HepG2 (cell line): ENCODE data around the gene ELMO2. TPM values are rescaled to one million over a fixed set of nuclear protein-coding genes. Genes with fewer than 3 reads are reported as not detected.

Experiments
- AHR ChIP-seq: IDR thresholded peaks from 2 replicates; pipeline ENCODE4 v1.6.1; 2018; ENCODE audit warnings: missing genetic modification reagents, missing compliant biosample characterization
- HMG20B ChIP-seq: conservative IDR thresholded peaks from 2 replicates; pipeline ENCODE4 v1.6.1; 2016; ENCODE audit warnings: missing genetic modification reagents, missing compliant biosample characterization
- HNRNPH1 ChIP-seq: fragments of 200-400 bp; formaldehyde crosslinking; optimal IDR thresholded peaks from 2 replicates; pipeline ENCODE3; 2017; ENCODE audit warnings: mild to moderate bottlenecking, low read depth, low read length
- KMT2A ChIP-seq: sonication (generic); formaldehyde crosslinking; IDR thresholded peaks from 2 replicates; pipeline ENCODE4 v1.4.0; 2020; ENCODE audit warnings: missing genetic modification reagents
- MAFK ChIP-seq, 2 experiments: IDR thresholded peaks in 1 of 2; conservative IDR thresholded peaks in 1 of 2; 2 replicates each; pipeline ENCODE4 v1.6.1; 2011; ENCODE audit warnings: improper control_type of control experiment in 2 of 2, low read length in 2 of 2
- NFAT5 ChIP-seq: sonication (generic); formaldehyde crosslinking; IDR thresholded peaks from 2 replicates; pipeline ENCODE4 v1.4.0; 2020; ENCODE audit warnings: missing genetic modification reagents
- ZBTB37 ChIP-seq: sonication (generic); formaldehyde crosslinking; IDR thresholded peaks from 2 replicates; pipeline ENCODE4 v1.4.0; 2020; ENCODE audit warnings: mild to moderate bottlenecking, missing genetic modification reagents
- ZNF256 ChIP-seq: sonication (generic); formaldehyde crosslinking; conservative IDR thresholded peaks from 2 replicates; pipeline ENCODE4 v1.4.0; 2020; ENCODE audit warnings: missing genetic modification reagents
- ZNF570 ChIP-seq: sonication (generic); formaldehyde crosslinking; IDR thresholded peaks from 2 replicates; pipeline ENCODE4 v1.4.0; 2020; ENCODE audit warnings: mild to moderate bottlenecking, missing genetic modification reagents, borderline replicate concordance
- ZNF883 ChIP-seq: sonication (generic); formaldehyde crosslinking; IDR thresholded peaks from 2 replicates; pipeline ENCODE4 v1.5.1; 2020; ENCODE audit warnings: mild to moderate bottlenecking, missing genetic modification reagents; ENCODE audit errors: not compliant biosample characterization
- polyA plus RNA-seq, 8 experiments: library from polyadenylated mRNA; depleted of rRNA in 3 of 8; stranded (reverse) in 7 of 8; unstranded in 1 of 8; fragments of >200 nt; fragmentation: Illumina TruSeq in 4 of 8; extraction: Trizol in 4 of 8; gene quantifications; 2 replicates each; pipeline versions ENCODE4 v1.2.1 to v1.2.3, GENCODE V29; 2011 to 2016; ENCODE audit warnings: low read depth in 4 of 8, missing spikeins in 1 of 8, mixed read lengths in 1 of 8; ENCODE audit not compliant: insufficient read depth in 1 of 8
- total RNA-seq, 5 experiments: library from RNA; depleted of rRNA; stranded (reverse); fragments of >200 nt; fragmentation: Illumina TruSeq; extraction: Trizol; gene quantifications; 2 replicates each; pipeline ENCODE4 v1.2.3, GENCODE V29; 2016; ENCODE audit warnings: low read depth in 1 of 5
- TF ChIP-seq, protein P1 (sequence below): sonication (generic); formaldehyde crosslinking; conservative IDR thresholded peaks from 2 replicates; pipeline ENCODE4 v1.4.0; 2020; ENCODE audit warnings: mild to moderate bottlenecking, missing genetic modification reagents, moderate library complexity
- TF ChIP-seq, protein P2 (sequence below): sonication (generic); formaldehyde crosslinking; IDR thresholded peaks from 2 replicates; pipeline ENCODE4 v1.4.0; 2020; ENCODE audit warnings: mild to moderate bottlenecking, missing genetic modification reagents

Gene ELMO2
- total and polyA plus RNA-seq, 2 of the 13 experiments (the other 11 are each of a cell fraction or from before 2014, with no cell fraction given) = 30.6 to 35.7 TPM

- TF ChIP-seq, protein P1, sequence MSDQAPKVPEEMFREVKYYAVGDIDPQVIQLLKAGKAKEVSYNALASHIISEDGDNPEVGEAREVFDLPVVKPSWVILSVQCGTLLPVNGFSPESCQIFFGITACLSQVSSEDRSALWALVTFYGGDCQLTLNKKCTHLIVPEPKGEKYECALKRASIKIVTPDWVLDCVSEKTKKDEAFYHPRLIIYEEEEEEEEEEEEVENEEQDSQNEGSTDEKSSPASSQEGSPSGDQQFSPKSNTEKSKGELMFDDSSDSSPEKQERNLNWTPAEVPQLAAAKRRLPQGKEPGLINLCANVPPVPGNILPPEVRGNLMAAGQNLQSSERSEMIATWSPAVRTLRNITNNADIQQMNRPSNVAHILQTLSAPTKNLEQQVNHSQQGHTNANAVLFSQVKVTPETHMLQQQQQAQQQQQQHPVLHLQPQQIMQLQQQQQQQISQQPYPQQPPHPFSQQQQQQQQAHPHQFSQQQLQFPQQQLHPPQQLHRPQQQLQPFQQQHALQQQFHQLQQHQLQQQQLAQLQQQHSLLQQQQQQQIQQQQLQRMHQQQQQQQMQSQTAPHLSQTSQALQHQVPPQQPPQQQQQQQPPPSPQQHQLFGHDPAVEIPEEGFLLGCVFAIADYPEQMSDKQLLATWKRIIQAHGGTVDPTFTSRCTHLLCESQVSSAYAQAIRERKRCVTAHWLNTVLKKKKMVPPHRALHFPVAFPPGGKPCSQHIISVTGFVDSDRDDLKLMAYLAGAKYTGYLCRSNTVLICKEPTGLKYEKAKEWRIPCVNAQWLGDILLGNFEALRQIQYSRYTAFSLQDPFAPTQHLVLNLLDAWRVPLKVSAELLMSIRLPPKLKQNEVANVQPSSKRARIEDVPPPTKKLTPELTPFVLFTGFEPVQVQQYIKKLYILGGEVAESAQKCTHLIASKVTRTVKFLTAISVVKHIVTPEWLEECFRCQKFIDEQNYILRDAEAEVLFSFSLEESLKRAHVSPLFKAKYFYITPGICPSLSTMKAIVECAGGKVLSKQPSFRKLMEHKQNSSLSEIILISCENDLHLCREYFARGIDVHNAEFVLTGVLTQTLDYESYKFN (CRISPR knock-in tag) = 0 out of 2 replicates have a peak, but pooled peaks have one; percentile 18
- TF ChIP-seq AHR = no peak
- no peak for TF ChIP-seq ZBTB37 (CRISPR knock-in tag)
- TF ChIP-seq ZNF883 = no peak
- TF ChIP-seq ZNF570 (CRISPR knock-in tag) = no peak
- TF ChIP-seq HNRNPH1 = no peak
- TF ChIP-seq ZNF256 (CRISPR knock-in tag) = no peak
- 0 out of 2 replicates have a peak, but pooled peaks have one; percentile 16 for TF ChIP-seq HMG20B
- TF ChIP-seq KMT2A = no peak
- no peak for TF ChIP-seq MAFK (conservative IDR thresholded peaks at IDR 0.05 in 1 of 2, IDR thresholded peaks at IDR 0.05 in 1 of 2; ENCODE audit: low read length in 2 of 2)
- TF ChIP-seq, protein P2, sequence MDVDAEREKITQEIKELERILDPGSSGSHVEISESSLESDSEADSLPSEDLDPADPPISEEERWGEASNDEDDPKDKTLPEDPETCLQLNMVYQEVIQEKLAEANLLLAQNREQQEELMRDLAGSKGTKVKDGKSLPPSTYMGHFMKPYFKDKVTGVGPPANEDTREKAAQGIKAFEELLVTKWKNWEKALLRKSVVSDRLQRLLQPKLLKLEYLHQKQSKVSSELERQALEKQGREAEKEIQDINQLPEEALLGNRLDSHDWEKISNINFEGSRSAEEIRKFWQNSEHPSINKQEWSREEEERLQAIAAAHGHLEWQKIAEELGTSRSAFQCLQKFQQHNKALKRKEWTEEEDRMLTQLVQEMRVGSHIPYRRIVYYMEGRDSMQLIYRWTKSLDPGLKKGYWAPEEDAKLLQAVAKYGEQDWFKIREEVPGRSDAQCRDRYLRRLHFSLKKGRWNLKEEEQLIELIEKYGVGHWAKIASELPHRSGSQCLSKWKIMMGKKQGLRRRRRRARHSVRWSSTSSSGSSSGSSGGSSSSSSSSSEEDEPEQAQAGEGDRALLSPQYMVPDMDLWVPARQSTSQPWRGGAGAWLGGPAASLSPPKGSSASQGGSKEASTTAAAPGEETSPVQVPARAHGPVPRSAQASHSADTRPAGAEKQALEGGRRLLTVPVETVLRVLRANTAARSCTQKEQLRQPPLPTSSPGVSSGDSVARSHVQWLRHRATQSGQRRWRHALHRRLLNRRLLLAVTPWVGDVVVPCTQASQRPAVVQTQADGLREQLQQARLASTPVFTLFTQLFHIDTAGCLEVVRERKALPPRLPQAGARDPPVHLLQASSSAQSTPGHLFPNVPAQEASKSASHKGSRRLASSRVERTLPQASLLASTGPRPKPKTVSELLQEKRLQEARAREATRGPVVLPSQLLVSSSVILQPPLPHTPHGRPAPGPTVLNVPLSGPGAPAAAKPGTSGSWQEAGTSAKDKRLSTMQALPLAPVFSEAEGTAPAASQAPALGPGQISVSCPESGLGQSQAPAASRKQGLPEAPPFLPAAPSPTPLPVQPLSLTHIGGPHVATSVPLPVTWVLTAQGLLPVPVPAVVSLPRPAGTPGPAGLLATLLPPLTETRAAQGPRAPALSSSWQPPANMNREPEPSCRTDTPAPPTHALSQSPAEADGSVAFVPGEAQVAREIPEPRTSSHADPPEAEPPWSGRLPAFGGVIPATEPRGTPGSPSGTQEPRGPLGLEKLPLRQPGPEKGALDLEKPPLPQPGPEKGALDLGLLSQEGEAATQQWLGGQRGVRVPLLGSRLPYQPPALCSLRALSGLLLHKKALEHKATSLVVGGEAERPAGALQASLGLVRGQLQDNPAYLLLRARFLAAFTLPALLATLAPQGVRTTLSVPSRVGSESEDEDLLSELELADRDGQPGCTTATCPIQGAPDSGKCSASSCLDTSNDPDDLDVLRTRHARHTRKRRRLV = no peak
- no peak for TF ChIP-seq NFAT5 (CRISPR knock-in tag)
Measured at GRCh38 chr20:46411637-46412036, 5.2 kb upstream of the ELMO2 start (continued).
